ENCODE data around the gene SDSL. TPM values are rescaled to one million over a fixed set of nuclear protein-coding genes. Genes with fewer than 3 reads are reported as not detected.

SDSL gene
- total RNA-seq, 6 experiments from 2014 or later, result 25.5 to 85.7 (median 32.3) TPM

- Histone ChIP-seq H3K36me3 (no peaks in the 10 kb centered on the region), H3K4me1 (no peaks in the 10 kb centered on the region), H3K27ac (no peak overlapping the region), H3K27me3 (no peaks in the 10 kb centered on the region), H3K9me3 (no peaks in the 10 kb centered on the region), H3K4me3 (no peak overlapping the region)
- 39% methylated on average over 7 of the region's 7 CpGs for WGBS (ENCODE audit: insufficient coverage, low coverage, low lambda C conversion rate, missing lambda C conversion rate)
- no peak for TF ChIP-seq POLR2A (IDR thresholded peaks at IDR 0.05)
- TF ChIP-seq CTCF (IDR thresholded peaks at IDR 0.05), result no peak
- ATAC-seq (no peak), DNase-seq (no peak)
- intact Hi-C loops (cut with DNase I), result no loop called here
Observed at GRCh38 chr12:113448873-113449272, 26.7 kb downstream of the SDSL start.

- no peaks in the 10 kb centered on the region for H3K36me3 ChIP-seq
- no peaks in the 10 kb centered on the region for H3K4me1 ChIP-seq
- H3K27me3 ChIP-seq, result no peaks in the 10 kb centered on the region
- H3K4me3 ChIP-seq, result no peak overlapping the region
- no peak for TF ChIP-seq CTCF (IDR thresholded peaks at IDR 0.05)
- TF ChIP-seq POLR2A (IDR thresholded peaks at IDR 0.05), result no peak
- H3K27ac ChIP-seq, result no peak overlapping the region
- no peak for DNase-seq
- WGBS (ENCODE audit: insufficient coverage, low coverage, low lambda C conversion rate, missing lambda C conversion rate), result 81% methylated on average over 2 of the region's 2 CpGs
- H3K9me3 ChIP-seq, result no peaks in the 10 kb centered on the region
- intact Hi-C loops (cut with DNase I), result no loop called here
- ATAC-seq, result no peak
Observed at GRCh38 chr12:113449299-113449698, 27.1 kb downstream of the SDSL start.

- H3K27me3 ChIP-seq, result no peaks in the 10 kb centered on the region
- H3K9me3 ChIP-seq, result no peaks in the 10 kb centered on the region
- TF ChIP-seq CTCF (IDR thresholded peaks at IDR 0.05) (no peak), POLR2A (IDR thresholded peaks at IDR 0.05) (no peak)
- no peaks in the 10 kb centered on the region for H3K36me3 ChIP-seq
- no peaks in the 10 kb centered on the region for H3K4me1 ChIP-seq
- DNase-seq (no peak), ATAC-seq (no peak)
- H3K27ac ChIP-seq, result no peak overlapping the region
- no peak overlapping the region for H3K4me3 ChIP-seq
- 100% methylated on average over 1 of the region's 1 CpG for WGBS (ENCODE audit: insufficient coverage, low coverage, low lambda C conversion rate, missing lambda C conversion rate)
- intact Hi-C loops (cut with DNase I), result no loop called here
Observed at GRCh38 chr12:113449839-113450238, 27.7 kb downstream of the SDSL start.

GRCh38 chr12:113452458-113452857 lies 30.3 kb downstream of the SDSL start:
- DNase-seq, result no peak
- H3K27ac ChIP-seq, result no peak overlapping the region
- 75% methylated on average over 2 of the region's 2 CpGs for WGBS (ENCODE audit: insufficient coverage, low coverage, low lambda C conversion rate, missing lambda C conversion rate)
- intact Hi-C loops (cut with DNase I), result no loop called here
- no peaks in the 10 kb centered on the region for H3K36me3 ChIP-seq
- no peaks in the 10 kb centered on the region for H3K9me3 ChIP-seq
- no peak for ATAC-seq
- no peaks in the 10 kb centered on the region for H3K4me1 ChIP-seq
- no peaks in the 10 kb centered on the region for H3K27me3 ChIP-seq
- no peak overlapping the region for H3K4me3 ChIP-seq
- TF ChIP-seq CTCF (IDR thresholded peaks at IDR 0.05) (no peak), POLR2A (IDR thresholded peaks at IDR 0.05) (no peak)

- no peak overlapping the region for H3K27ac ChIP-seq
- no peaks in the 10 kb centered on the region for H3K4me1 ChIP-seq
- intact Hi-C loops (cut with DNase I), result no loop called here
- no peak for TF ChIP-seq CTCF (IDR thresholded peaks at IDR 0.05)
- no peak for TF ChIP-seq POLR2A (IDR thresholded peaks at IDR 0.05)
- no peaks in the 10 kb centered on the region for H3K27me3 ChIP-seq
- no peaks in the 10 kb centered on the region for H3K36me3 ChIP-seq
- WGBS (ENCODE audit: insufficient coverage, low coverage, low lambda C conversion rate, missing lambda C conversion rate), result 21% methylated on average over 6 of the region's 6 CpGs
- no peaks in the 10 kb centered on the region for H3K9me3 ChIP-seq
- DNase-seq, result no peak
- no peak for ATAC-seq
- H3K4me3 ChIP-seq, result no peak overlapping the region
Observed at GRCh38 chr12:113453330-113453729, 31.1 kb downstream of the SDSL start.
